Heart left ventricle (tissue), 13 donors: ENCODE results near the gene OR51A4.

Source experiments
- CTCF ChIP-seq, 12 donors: fragments of 200-600 bp; sonication (generic) in 4 of 12; IDR thresholded peaks; one replicate each; pipeline versions ENCODE4 v1.5.0 to v1.8.0; 2018 to 2022; ENCODE audit warnings: antibody characterized with exemption in 12 of 12, mild to moderate bottlenecking in 5 of 12
- POLR2A ChIP-seq, 2 donors: fragments of 450-650 bp; IDR thresholded peaks; one replicate each; pipeline ENCODE4 v1.6.1; 2017; ENCODE audit warnings: antibody characterized with exemption in 2 of 2, mild to moderate bottlenecking in 2 of 2, moderate library complexity in 2 of 2
- donor health status: ischemic (EF 13 %, LVEDD 7.1; RV severe dilation, severe dysfunction).
- donor health status: DM: no; HTN: yes; CAD: no.
- donor health status: DM: no; HTN: no; CAD: no.
- donor health status: ischemic (EF 25% LVEDD 6.9; RV normal size, moderate dysfunction).
- donor health status: ischemic (EF 25% LVEDD 5.7; RV mildly dilated, moderate dysfunction).
- donor health status: ischemic (EF 35%, LVEDD 5.7; RV mildly dilated, moderate dysfunction).
- donor health status: nonischemic (EF 11% LVEDD 7.7; RV severe dilation, severe dysfunction).
- donor health status: DM: yes; HTN: yes; CAD: no.
- donor health status: PGD.
- donor health status: ischemic (EF 29% LVEDD 5.4; RV normal size, mild dysfunction).
- donor health status: nonischemic (EF 23%, LVEDD 6.1; RV moderate dilation, normal function).

DNA sequence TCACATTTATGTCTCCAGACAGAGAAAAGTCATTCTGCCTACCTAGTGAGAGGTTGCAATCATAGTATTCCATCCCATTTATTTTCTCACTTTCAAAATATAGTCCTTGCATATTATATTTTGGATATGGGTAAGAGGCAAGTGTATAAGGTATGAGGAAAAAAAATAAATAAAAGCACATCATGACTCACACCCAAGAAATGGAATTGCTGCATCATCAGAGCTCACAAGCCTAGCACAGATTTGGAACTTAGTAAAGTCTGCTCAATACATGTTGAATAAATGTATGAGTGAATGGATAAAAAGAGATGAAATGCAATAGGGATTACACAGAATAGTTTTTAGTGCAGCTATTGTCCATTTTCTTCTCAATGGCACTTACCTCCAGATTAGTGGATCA, 20.8 kb downstream of the OR51A4 start:
- TF ChIP-seq CTCF (IDR thresholded peaks at IDR 0.05) (no peak), POLR2A (IDR thresholded peaks at IDR 0.05) (no peak)
